DMS79 (cell line): ENCODE results near the gene SENP2.
A peak's percentile ranks its signal among the peaks of the same experiment; 100 is the strongest.
"Not testable (repeated sequence)": the region's sequence is repeated elsewhere in the genome, so short reads cannot be mapped to it uniquely, and the experiment has no call there.

Experiments
- DNase-seq: peaks from one replicate; lab custom pipeline; 2025; lab: John Stamatoyannopoulos, UW

Gene SENP2

GRCh38 chr3:185647880-185648210 lies 61.8 kb downstream of the SENP2 start:
- no peak for DNase-seq

- no peak for DNase-seq
Measured at GRCh38 chr3:185648396-185648795, 62.3 kb downstream of the SENP2 start.

- DNase-seq: no peak
Measured at GRCh38 chr3:185649414-185649813, 63.3 kb downstream of the SENP2 start.

GRCh38 chr3:185651971-185652370 lies 65.9 kb downstream of the SENP2 start:
- DNase-seq: no peak

- no peak for DNase-seq
Measured at GRCh38 chr3:185653949-185654757, 68.1 kb downstream of the SENP2 start.

GRCh38 chr3:185654758-185655145 lies 68.7 kb downstream of the SENP2 start:
- no peak for DNase-seq

GRCh38 chr3:185655426-185656320 lies 69.6 kb downstream of the SENP2 start:
- DNase-seq: no peak

- no peak for DNase-seq
Measured at GRCh38 chr3:185656321-185656840, 70.3 kb downstream of the SENP2 start.

- no peak for DNase-seq
Measured at GRCh38 chr3:185657211-185657610, 71.1 kb downstream of the SENP2 start.

- no peak for DNase-seq
Measured at GRCh38 chr3:185657691-185658503, 71.8 kb downstream of the SENP2 start.

GRCh38 chr3:185658504-185658912 lies 72.4 kb downstream of the SENP2 start:
- no peak for DNase-seq

GRCh38 chr3:185658943-185659342 lies 72.8 kb downstream of the SENP2 start:
- DNase-seq: no peak

- DNase-seq: peak; percentile 73
Measured at GRCh38 chr3:185659942-185660921, 74.1 kb downstream of the SENP2 start.

- DNase-seq: not testable (repeated sequence)
Measured at GRCh38 chr3:185661296-185661695, 75.2 kb downstream of the SENP2 start.

- DNase-seq: no peak
Measured at GRCh38 chr3:185661772-185662171, 75.7 kb downstream of the SENP2 start.

GRCh38 chr3:185663929-185664328 lies 77.8 kb downstream of the SENP2 start:
- DNase-seq: no peak

GRCh38 chr3:185667574-185667973 lies 81.5 kb downstream of the SENP2 start:
- DNase-seq: no peak

GRCh38 chr3:185677146-185677829 lies 91.2 kb downstream of the SENP2 start:
- DNase-seq: no peak

GRCh38 chr3:185678027-185678426 lies 91.9 kb downstream of the SENP2 start:
- no peak for DNase-seq

- DNase-seq: no peak
Measured at GRCh38 chr3:185680231-185680630, 94.1 kb downstream of the SENP2 start.
